H1 (cell line): ENCODE results near the gene MCEMP1. TPM values are rescaled to one million over a fixed set of nuclear protein-coding genes. Genes with fewer than 3 reads are reported as not detected.

Experiments
- CTCF ChIA-PET: fragments of 300-600 bp; sonication (Branson Sonifier 250); formaldehyde crosslinking; loops from one replicate; lab custom pipeline; 2021; ENCODE audit not compliant: partially characterized antibody; lab: Charles Lee
- POLR2A ChIA-PET: fragments of 300-600 bp; sonication (Branson Sonifier 250); formaldehyde crosslinking; loops from one replicate; lab custom pipeline; 2021; ENCODE audit warnings: inconsistent platforms; ENCODE audit not compliant: partially characterized antibody; lab: Charles Lee
- DNase-seq, 2 experiments: peaks; one replicate each; pipeline versions ENCODE4 v3.0.0 to v3.0.0-alpha.2; 2010 to 2022; ENCODE audit warnings: low spot score in 2 of 2, low read depth in 1 of 2, mixed read lengths in 1 of 2
- FAIRE-seq: peaks from 2 replicates; lab custom pipeline; 2011; peaks lifted over from hg19 to GRCh38; lab: Jason Lieb, UNC
- H2AFZ ChIP-seq: 2 replicates; pipeline ENCODE4 v1.8.1; 2012; ENCODE audit warnings: low read length, inconsistent platforms
- H2AK5ac ChIP-seq: 2 replicates; pipeline ENCODE4 v1.6.1; 2013; ENCODE audit warnings: low read depth, low read length
- H2BK120ac ChIP-seq: replicated peaks from 2 replicates; pipeline ENCODE3; 2013; ENCODE audit warnings: low read depth, low read length, inconsistent platforms
- H2BK12ac ChIP-seq: 2 replicates; pipeline ENCODE4 v1.6.1; 2013; ENCODE audit warnings: low read depth, low read length
- H2BK15ac ChIP-seq: 2 replicates; pipeline ENCODE4 v1.6.1; 2013; ENCODE audit warnings: low read length
- H2BK20ac ChIP-seq: 2 replicates; pipeline ENCODE4 v1.6.1; 2013; ENCODE audit warnings: low read length
- H2BK5ac ChIP-seq: 2 replicates; pipeline ENCODE4 v1.6.1; 2013; ENCODE audit warnings: low read depth, low read length
- H3K14ac ChIP-seq: 2 replicates; pipeline ENCODE4 v1.6.1; 2013; ENCODE audit warnings: inconsistent platforms; ENCODE audit not compliant: insufficient read length
- H3K18ac ChIP-seq: 2 replicates; pipeline ENCODE4 v1.6.1; 2013; ENCODE audit warnings: low read length; ENCODE audit errors: extremely low read depth
- H3K23ac ChIP-seq: 2 replicates; pipeline ENCODE4 v1.6.1; 2013; ENCODE audit warnings: inconsistent platforms; ENCODE audit not compliant: insufficient read length
- H3K23me2 ChIP-seq: 2 replicates; pipeline ENCODE4 v1.6.1; 2013; ENCODE audit warnings: low read depth, low read length
- H3K27ac ChIP-seq: 2 replicates; pipeline ENCODE4 v1.6.1; 2011; ENCODE audit warnings: low read depth, low read length, inconsistent platforms
- H3K27me3 ChIP-seq, 4 experiments: replicated peaks in 1 of 4; 1 replicate in 1 of 4; 2 replicates in 3 of 4; pipeline versions ENCODE4 v1.6.1 to v1.8.1; 2011 to 2013; ENCODE audit warnings: low read length in 3 of 4, mild to moderate bottlenecking in 3 of 4, inconsistent platforms in 2 of 4, mixed read lengths in 2 of 4, moderate library complexity in 1 of 4; ENCODE audit not compliant: control insufficient read depth in 3 of 4, insufficient read depth in 3 of 4; ENCODE audit errors: extremely low read depth in 1 of 4
- H3K36me3 ChIP-seq, 4 experiments: 2 replicates each; pipeline versions ENCODE4 v1.6.1 to v1.8.1; 2011 to 2013; ENCODE audit warnings: mild to moderate bottlenecking in 4 of 4, low read length in 3 of 4, moderate library complexity in 2 of 4, control low read depth in 1 of 4, inconsistent platforms in 1 of 4; ENCODE audit not compliant: insufficient read depth in 4 of 4, control insufficient read depth in 2 of 4
- H3K4ac ChIP-seq: replicated peaks from 2 replicates; pipeline ENCODE3; 2013; ENCODE audit warnings: low read length, low read depth, mixed read lengths, inconsistent platforms; ENCODE audit not compliant: insufficient read length
- H3K4me1 ChIP-seq, 4 experiments: replicated peaks in 1 of 4; 1 replicate in 1 of 4; 2 replicates in 3 of 4; pipeline versions ENCODE4 v1.6.1 to v1.8.1; 2011 to 2013; ENCODE audit warnings: low read length in 3 of 4, inconsistent platforms in 2 of 4, mixed read lengths in 1 of 4; ENCODE audit not compliant: insufficient read depth in 4 of 4, control insufficient read depth in 3 of 4
- H3K4me2 ChIP-seq, 2 experiments: 2 replicates each; pipeline versions ENCODE4 v1.6.1 to v1.8.1; 2011 to 2013; ENCODE audit warnings: low read depth in 2 of 2, low read length in 2 of 2, control low read depth in 1 of 2, inconsistent platforms in 1 of 2, mild to moderate bottlenecking in 1 of 2; ENCODE audit not compliant: insufficient read depth in 1 of 2
- H3K4me3 ChIP-seq, 4 experiments: fragments of 200-600, 300-600 bp in 1 of 4; sonication (generic), shearing (Covaris generic), sonication (Bioruptor Twin) in 1 of 4; 2 replicates each; pipeline versions ENCODE4 v1.5.1 to v1.8.1; 2011 to 2016; ENCODE audit warnings: low read length in 4 of 4, low read depth in 3 of 4, control low read depth in 2 of 4, inconsistent platforms in 2 of 4, mild to moderate bottlenecking in 2 of 4, mixed read lengths in 1 of 4, moderate library complexity in 1 of 4; ENCODE audit not compliant: insufficient read depth in 2 of 4; ENCODE audit errors: extremely low read depth in 1 of 4
- H3K56ac ChIP-seq: replicated peaks from 2 replicates; pipeline ENCODE3; 2013; ENCODE audit warnings: low read depth, mild to moderate bottlenecking, mixed read lengths, low read length, inconsistent platforms; ENCODE audit not compliant: insufficient read length
- H3K79me1 ChIP-seq: 2 replicates; pipeline ENCODE4 v1.6.1; 2013; ENCODE audit warnings: low read depth, low read length, control low read depth
- H3K79me2 ChIP-seq, 2 experiments: 2 replicates each; pipeline versions ENCODE4 v1.6.1 to v1.8.1; 2012 to 2013; ENCODE audit warnings: low read length in 2 of 2, mild to moderate bottlenecking in 2 of 2, inconsistent platforms in 1 of 2; ENCODE audit not compliant: insufficient read depth in 2 of 2, control insufficient read depth in 1 of 2
- H3K9ac ChIP-seq, 4 experiments: replicated peaks in 1 of 4; 1 replicate in 1 of 4; 2 replicates in 3 of 4; pipeline versions ENCODE4 v1.6.1 to v1.8.1; 2011 to 2013; ENCODE audit warnings: low read depth in 3 of 4, low read length in 3 of 4, control low read depth in 2 of 4, mild to moderate bottlenecking in 2 of 4, moderate library complexity in 2 of 4, inconsistent platforms in 1 of 4; ENCODE audit errors: extremely low read depth in 1 of 4
- H3K9me3 ChIP-seq, 2 experiments: 2 replicates each; pipeline versions ENCODE4 v1.6.1 to v1.8.1; 2012 to 2013; ENCODE audit warnings: mild to moderate bottlenecking in 2 of 2, moderate library complexity in 2 of 2, control low read depth in 1 of 2, inconsistent platforms in 1 of 2, low read depth in 1 of 2, low read length in 1 of 2, mixed read lengths in 1 of 2; ENCODE audit not compliant: insufficient read depth in 2 of 2
- H4K20me1 ChIP-seq, 2 experiments: replicated peaks in 1 of 2; 2 replicates each; pipeline versions ENCODE3 to v1.8.1; 2011 to 2013; ENCODE audit warnings: inconsistent platforms in 2 of 2, low read length in 2 of 2, mild to moderate bottlenecking in 1 of 2; ENCODE audit not compliant: insufficient read depth in 2 of 2, control insufficient read depth in 1 of 2
- H4K5ac ChIP-seq: 2 replicates; pipeline ENCODE4 v1.6.1; 2013; ENCODE audit warnings: low read length, low read depth, mixed read lengths, inconsistent platforms; ENCODE audit not compliant: insufficient read length
- H4K8ac ChIP-seq: 2 replicates; pipeline ENCODE4 v1.8.0; 2013; ENCODE audit warnings: mild to moderate bottlenecking, moderate library complexity, low read length, inconsistent platforms; ENCODE audit not compliant: insufficient read depth; ENCODE audit errors: extremely low read depth
- H4K91ac ChIP-seq: replicated peaks from 2 replicates; pipeline ENCODE3; 2013; ENCODE audit warnings: low read length, mixed read lengths, inconsistent platforms; ENCODE audit not compliant: insufficient read length
- BCL11A ChIP-seq, 2 experiments: IDR thresholded peaks; one replicate each; pipeline ENCODE4 v1.6.1; 2011; ENCODE audit warnings: low read depth in 2 of 2, low read length in 2 of 2, mild to moderate bottlenecking in 2 of 2
- GABPA ChIP-seq: IDR thresholded peaks from 2 replicates; pipeline ENCODE4 v1.6.1; 2011; ENCODE audit warnings: mild to moderate bottlenecking, low read length, moderate library complexity, borderline replicate concordance; ENCODE audit not compliant: insufficient read depth
- HDAC6 ChIP-seq: IDR thresholded peaks from one replicate; pipeline ENCODE4 v1.7.1; 2012; ENCODE audit warnings: low read depth, mild to moderate bottlenecking, inconsistent platforms, low read length, moderate library complexity
- JUND ChIP-seq: IDR thresholded peaks from 2 replicates; pipeline ENCODE4 v1.6.1; 2011; ENCODE audit warnings: mild to moderate bottlenecking, improper control_type of control experiment, low read length
- KDM4A ChIP-seq: IDR thresholded peaks from one replicate; pipeline ENCODE4 v1.7.1; 2012; ENCODE audit warnings: low read depth, mild to moderate bottlenecking, moderate library complexity, low read length, inconsistent platforms; ENCODE audit not compliant: severe bottlenecking
- MAX ChIP-seq: IDR thresholded peaks from 2 replicates; pipeline ENCODE4 v1.6.1; 2012; ENCODE audit warnings: inconsistent platforms
- PHF8 ChIP-seq: fragments of 200-600 bp; sonication (generic); conservative IDR thresholded peaks from 2 replicates; pipeline ENCODE4 v1.7.1; 2012; ENCODE audit warnings: low read depth, mild to moderate bottlenecking, inconsistent platforms, low read length, moderate library complexity
- RBBP5 ChIP-seq: IDR thresholded peaks from 2 replicates; pipeline ENCODE4 v1.7.1; 2012; ENCODE audit warnings: low read depth, mild to moderate bottlenecking, inconsistent platforms, low read length, moderate library complexity, borderline replicate concordance
- RNF2 ChIP-seq: fragments of 200-900, 300-1000 bp; sonication (generic); IDR thresholded peaks from 2 replicates; pipeline ENCODE4 v1.7.1; 2016; ENCODE audit warnings: borderline replicate concordance, low read depth, mild to moderate bottlenecking, antibody characterized with exemption, low read length; ENCODE audit not compliant: poor library complexity, severe bottlenecking; ENCODE audit errors: missing control alignments
- SIN3A ChIP-seq, 2 experiments: IDR thresholded peaks in 1 of 2; conservative IDR thresholded peaks in 1 of 2; 2 replicates each; pipeline ENCODE4 v1.6.1; 2011 to 2012; ENCODE audit warnings: low read length in 2 of 2, improper control_type of control experiment in 1 of 2, low read depth in 1 of 2, mild to moderate bottlenecking in 1 of 2
- YY1 ChIP-seq: IDR thresholded peaks from 2 replicates; pipeline ENCODE4 v1.6.1; 2011; ENCODE audit warnings: low read depth, mild to moderate bottlenecking, low read length
- ZNF274 ChIP-seq: IDR thresholded peaks from 2 replicates; pipeline ENCODE4 v1.7.0; 2012; ENCODE audit warnings: low read length, borderline replicate concordance; ENCODE audit errors: extremely low read depth
- WGBS, 2 experiments: shearing (Covaris generic) in 1 of 2; methylation state at CpG; one replicate each; pipeline versions ENCODE4 v1.1.6 to v1.1.7; 2013 to 2015; ENCODE audit warnings: low lambda C conversion rate in 2 of 2, mixed read lengths in 2 of 2, inconsistent platforms in 1 of 2, low coverage in 1 of 2, missing lambda C conversion rate in 1 of 2; ENCODE audit not compliant: insufficient replicate concordance in 2 of 2, insufficient coverage in 1 of 2, insufficient read length in 1 of 2; ENCODE audit errors: extremely low coverage in 1 of 2, missing lambda C conversion rate in 1 of 2; 5-methylcytosine and 5-hydroxymethylcytosine counted together
- polyA plus RNA-seq, 7 experiments: library from polyadenylated mRNA; depleted of rRNA in 3 of 7; stranded (reverse) in 5 of 7; unstranded in 2 of 7; fragments of >200 nt in 5 of 7; fragments of 200-250 nt in 2 of 7; gene quantifications; 1 replicate in 5 of 7; 2 replicates in 1 of 7; 4 replicates in 1 of 7; pipeline versions ENCODE4 v1.2.1 to v1.2.3, GENCODE V29; 2011 to 2013; ENCODE audit warnings: missing spikeins in 2 of 7, mixed read lengths in 2 of 7
- total RNA-seq: library from RNA; stranded (reverse); fragmentation: NEBNext Ultra II Directional; extraction: Animal tissue kit (Norgen Biotek cat#: 25700); gene quantifications from 2 replicates; pipeline ENCODE4 v1.2.1, GENCODE V29; 2021

Gene MCEMP1
- total and polyA plus RNA-seq, 2 of the 8 experiments (the other 6 are each of a cell fraction or from before 2014, with no cell fraction given) = not detected

- Histone ChIP-seq H3K9ac (no peak overlapping the region), H4K8ac (no peak overlapping the region), H3K27me3 (peaks cover 20 to 33% (median 29%) of the 10 kb centered on the region in 4 experiments), H3K4me2 (no peak overlapping the region), H3K79me1 (no peaks in the 10 kb centered on the region), H4K91ac (no peak overlapping the region), H2BK12ac (no peak overlapping the region), H3K36me3 (no peaks in the 10 kb centered on the region), H2AFZ (no peak overlapping the region), H4K5ac (no peak overlapping the region), H4K20me1 (no peaks in the 10 kb centered on the region), H3K79me2 (no peaks in the 10 kb centered on the region), H2AK5ac (no peak overlapping the region), H2BK120ac (no peak overlapping the region), H3K23ac (no peak overlapping the region), H3K4ac (no peak overlapping the region), H3K23me2 (peaks cover 10% of the 10 kb centered on the region; the same call in 1 of the 2 replicates), H2BK15ac (no peak overlapping the region), H3K4me3 (no peak overlapping the region), H3K9me3 (no peaks in the 10 kb centered on the region), H3K27ac (no peak overlapping the region), H3K18ac (no peak overlapping the region), H3K56ac (no peak overlapping the region), H2BK20ac (no peak overlapping the region), H3K4me1 (peaks cover 0 to 15% (median 9%) of the 10 kb centered on the region in 4 experiments; a peak in 6 of 7 replicates), H2BK5ac (no peak overlapping the region), H3K14ac (no peak overlapping the region)
- FAIRE-seq = no peak
- WGBS, 2 experiments = 80% methylated on average over 2 of the region's 2 CpGs; no CpG with 5 or more reads in 1 of the 2 experiments
- CTCF ChIA-PET = interaction anchor here (1.5 to 1.7 kb wide), 2 partner anchors 106 to 157 kb away, joined by 4 to 5 read pairs; no protein-coding TSS in a partner anchor
- no peak for DNase-seq
- POLR2A ChIA-PET = no interaction called here
- TF ChIP-seq MAX (no peak), KDM4A (no peak), YY1 (no peak), SIN3A (conservative IDR thresholded peaks at IDR 0.05 in 1 of 2, IDR thresholded peaks at IDR 0.05 in 1 of 2; ENCODE audit: low read depth in 1 of 2, low read length in 2 of 2) (no peak), HDAC6 (no peak), GABPA (no peak), RBBP5 (no peak), PHF8 (no peak), ZNF274 (no peak), BCL11A (IDR thresholded peaks at IDR 0.05; ENCODE audit: low read depth in 2 of 2, low read length in 2 of 2) (no peak), RNF2 (no peak), JUND (no peak)
Observed at GRCh38 chr19:7725791-7726190, 48.9 kb downstream of the MCEMP1 start.
